Nephron (organoid): Measurements from ENCODE around the gene RDH14.

Experiments used
- H3K27ac Mint-ChIP-seq, 3 experiments: 2 replicates each; pipeline ENCODE4 v1.8.0; 2020; ENCODE audit warnings: mixed read lengths in 3 of 3, mild to moderate bottlenecking in 2 of 3, moderate library complexity in 1 of 3
- H3K27me3 Mint-ChIP-seq: 2 replicates; pipeline ENCODE4 v1.8.0; 2021; ENCODE audit warnings: low read depth, mild to moderate bottlenecking, moderate library complexity, mixed read lengths
- H3K36me3 Mint-ChIP-seq: 2 replicates; pipeline ENCODE4 v1.8.0; 2020; ENCODE audit warnings: low read depth, mixed read lengths
- H3K4me1 Mint-ChIP-seq: 2 replicates; pipeline ENCODE4 v1.8.0; 2020; ENCODE audit warnings: mixed read lengths
- H3K4me3 Mint-ChIP-seq, 3 experiments: 2 replicates each; pipeline ENCODE4 v1.8.0; 2020; ENCODE audit warnings: mild to moderate bottlenecking in 3 of 3, mixed read lengths in 3 of 3, moderate library complexity in 2 of 3
- H3K9me3 Mint-ChIP-seq: 2 replicates; pipeline ENCODE4 v1.8.0; 2020; ENCODE audit warnings: mixed read lengths
- CTCF ChIP-seq, 3 experiments: fragments of 200-600 bp; sonication (generic); IDR thresholded peaks; one replicate each; pipeline ENCODE4 v1.5.0; 2021; ENCODE audit warnings: antibody characterized with exemption in 3 of 3; ENCODE audit not compliant: unreplicated experiment in 3 of 3

Gene RDH14

DNA sequence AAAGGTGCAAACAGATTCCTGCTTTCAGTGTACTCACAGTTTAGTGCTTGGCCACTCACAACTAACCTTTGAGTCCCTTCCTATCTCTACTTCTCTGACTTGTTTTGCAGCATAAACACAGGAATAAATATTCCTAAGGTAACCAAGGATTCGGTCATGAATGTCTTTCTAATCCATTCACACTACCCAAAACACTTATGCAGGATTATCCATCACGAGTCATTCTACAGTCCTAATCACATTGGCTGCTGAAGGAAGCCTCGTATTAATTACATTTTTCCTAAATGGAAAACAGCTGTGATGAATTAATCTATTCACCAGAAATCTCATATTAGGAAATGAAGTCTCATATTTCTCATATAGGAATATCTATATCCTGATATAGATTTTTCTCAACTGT lies 16.3 kb downstream of the RDH14 start:
- Mint-ChIP-seq H3K36me3 (peaks cover 6% of the 10 kb centered on the region), H3K4me3 (no peak overlapping the region), H3K27ac (no peak overlapping the region), H3K4me1 (peaks cover 27% of the 10 kb centered on the region), H3K9me3 (peaks cover 5% of the 10 kb centered on the region), H3K27me3 (no peaks in the 10 kb centered on the region)
- TF ChIP-seq CTCF (IDR thresholded peaks at IDR 0.05; ENCODE audit: unreplicated experiment in 3 of 3), result no peak

GRCh38 chr2:18540872-18541271 lies 19.6 kb downstream of the RDH14 start:
- TF ChIP-seq CTCF (IDR thresholded peaks at IDR 0.05; ENCODE audit: unreplicated experiment in 3 of 3), result no peak
- Mint-ChIP-seq H3K27ac (no peak overlapping the region), H3K4me3 (no peak overlapping the region), H3K36me3 (peaks cover 5% of the 10 kb centered on the region), H3K9me3 (peaks cover 5% of the 10 kb centered on the region), H3K27me3 (peaks cover 6% of the 10 kb centered on the region), H3K4me1 (peaks cover 8% of the 10 kb centered on the region)

DNA sequence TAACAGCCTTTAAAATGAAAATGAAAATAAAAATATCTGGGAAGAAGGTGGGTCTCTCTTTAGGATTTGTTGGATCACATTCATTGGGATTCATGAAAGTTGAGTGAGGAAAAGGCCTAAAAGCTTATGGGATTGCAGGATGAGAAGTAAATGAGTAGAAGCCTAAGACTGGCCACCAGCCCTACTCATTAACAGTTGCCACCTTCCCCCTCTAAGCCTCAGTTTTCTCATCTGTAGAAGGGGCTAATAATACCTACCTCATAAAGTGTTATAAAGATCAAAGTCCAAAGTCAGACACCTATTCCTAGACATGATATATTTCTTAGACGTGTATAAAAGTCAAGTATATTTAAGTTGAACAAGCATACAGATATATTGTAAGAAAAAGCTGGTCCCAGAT lies 23.8 kb downstream of the RDH14 start:
- Mint-ChIP-seq H3K4me1 (peaks cover 9% of the 10 kb centered on the region), H3K27me3 (peaks cover 10% of the 10 kb centered on the region), H3K27ac (no peak overlapping the region), H3K4me3 (no peak overlapping the region), H3K36me3 (peaks cover 2% of the 10 kb centered on the region), H3K9me3 (peaks cover 5% of the 10 kb centered on the region)
- no peak for TF ChIP-seq CTCF (IDR thresholded peaks at IDR 0.05; ENCODE audit: unreplicated experiment in 3 of 3)

DNA sequence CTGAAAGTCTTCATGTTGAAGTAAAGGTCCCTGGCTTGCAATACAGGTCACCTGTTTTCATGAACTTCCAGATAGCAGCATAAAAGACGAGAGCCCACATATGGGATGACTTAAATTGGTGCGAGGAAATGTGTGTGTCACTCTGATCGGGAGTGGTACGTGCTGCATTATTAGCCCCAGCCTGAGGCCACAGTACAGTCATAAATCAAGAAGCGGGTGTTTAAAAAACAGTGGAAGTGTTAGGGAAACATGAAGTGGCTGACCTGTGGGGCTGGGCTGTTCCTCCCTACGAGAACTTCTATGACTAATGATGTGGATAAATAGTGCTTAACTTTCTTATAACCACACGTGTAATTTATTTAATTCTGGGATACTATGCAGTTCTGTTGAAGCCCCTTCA lies 24.4 kb downstream of the RDH14 start:
- H3K27me3 Mint-ChIP-seq, result peaks cover 13% of the 10 kb centered on the region
- peaks cover 9% of the 10 kb centered on the region for H3K4me1 Mint-ChIP-seq
- peaks cover 4% of the 10 kb centered on the region for H3K9me3 Mint-ChIP-seq
- no peak overlapping the region for H3K27ac Mint-ChIP-seq
- H3K36me3 Mint-ChIP-seq, result no peaks in the 10 kb centered on the region
- H3K4me3 Mint-ChIP-seq, result no peak overlapping the region
- TF ChIP-seq CTCF (IDR thresholded peaks at IDR 0.05; ENCODE audit: unreplicated experiment in 3 of 3), result no peak

GRCh38 chr2:18531194-18531593 lies 29.3 kb downstream of the RDH14 start:
- Mint-ChIP-seq H3K4me3 (no peak overlapping the region), H3K4me1 (peaks cover 7% of the 10 kb centered on the region), H3K27me3 (peaks cover 18% of the 10 kb centered on the region), H3K27ac (no peak overlapping the region), H3K36me3 (no peaks in the 10 kb centered on the region), H3K9me3 (no peaks in the 10 kb centered on the region)
- TF ChIP-seq CTCF (IDR thresholded peaks at IDR 0.05; ENCODE audit: unreplicated experiment in 3 of 3), result no peak

DNA sequence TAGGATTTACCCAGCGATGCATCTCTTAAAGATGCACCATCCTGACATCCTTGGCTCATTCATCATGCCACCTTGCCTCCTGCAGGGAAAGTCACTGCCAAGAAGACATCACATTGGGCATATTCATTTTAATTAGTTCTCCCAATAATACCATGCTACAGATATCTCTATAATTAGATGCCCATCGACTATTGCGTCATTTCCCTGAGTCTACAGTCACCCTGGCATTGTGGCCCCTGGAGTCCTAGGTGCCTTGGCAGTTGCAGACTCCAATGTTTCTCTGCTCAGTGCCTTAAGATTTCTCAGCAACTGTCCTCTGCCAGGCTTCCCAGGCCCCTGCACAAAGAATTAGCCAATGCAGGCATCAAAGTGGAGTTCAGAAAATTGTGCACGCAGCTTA lies 32.6 kb downstream of the RDH14 start:
- no peak overlapping the region for H3K27ac Mint-ChIP-seq
- H3K4me3 Mint-ChIP-seq, result no peak overlapping the region
- peaks cover 14% of the 10 kb centered on the region for H3K4me1 Mint-ChIP-seq
- H3K27me3 Mint-ChIP-seq, result peaks cover 11% of the 10 kb centered on the region
- no peaks in the 10 kb centered on the region for H3K9me3 Mint-ChIP-seq
- TF ChIP-seq CTCF (IDR thresholded peaks at IDR 0.05; ENCODE audit: unreplicated experiment in 3 of 3), result no peak
- no peaks in the 10 kb centered on the region for H3K36me3 Mint-ChIP-seq
